DND-41 (cell line): Measurements from ENCODE around the gene SSTR3.

Source experiments
- CTCF ChIP-seq: IDR thresholded peaks from 2 replicates; pipeline ENCODE4 v1.5.1; 2012; ENCODE audit warnings: borderline replicate concordance, low read length, moderate library complexity, mild to moderate bottlenecking; ENCODE audit not compliant: poor library complexity, severe bottlenecking; ENCODE audit errors: extremely low read depth
- EZH2 ChIP-seq: IDR thresholded peaks from 3 replicates; pipeline ENCODE4 v1.6.1; 2012; ENCODE audit warnings: borderline replicate concordance, low read depth, mild to moderate bottlenecking, moderate library complexity, low read length, inconsistent platforms; ENCODE audit not compliant: severe bottlenecking

DNA sequence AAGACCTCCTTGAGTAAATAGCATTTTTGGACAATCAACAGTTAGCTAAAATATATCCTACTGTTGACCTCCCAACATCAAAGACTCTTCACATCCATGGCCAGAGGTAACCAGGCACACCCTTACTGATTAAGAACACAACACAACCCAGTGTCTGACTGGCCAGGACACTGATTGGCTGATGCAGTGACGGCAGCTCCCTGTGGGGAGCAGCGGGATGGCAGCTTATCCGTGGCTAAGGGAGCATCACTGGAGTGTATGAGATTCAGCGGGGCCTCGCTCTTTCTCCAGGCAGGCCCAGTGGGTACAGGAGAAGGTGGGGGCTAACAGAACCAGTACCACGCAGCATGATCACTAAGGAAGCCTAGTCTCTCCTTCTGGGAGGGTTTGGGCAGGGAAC lies 52.2 kb downstream of the SSTR3 start:
- TF ChIP-seq CTCF (no peak), EZH2 (no peak)
